HG03175 (cell line): ENCODE results near the gene RPP40.
"Not testable (repeated sequence)": the region's sequence is repeated elsewhere in the genome, so short reads cannot be mapped to it uniquely, and the experiment has no call there.

ENCODE experiments used
- ATAC-seq: cut with Tn5 transposase; IDR thresholded peaks from one replicate; pipeline ENCODE4 v1.9.1; 2021; ENCODE audit warnings: mild to moderate bottlenecking, moderate library complexity; ENCODE audit not compliant: unreplicated experiment

The RPP40 gene

GRCh38 chr6:5003604-5004372 lies at the start of gene RPP40:
TSS of gene RPP40 (minus strand) at chr6:5004037. CDS start at chr6:5004002, 35 bp downstream.
- peak; percentile 92 for ATAC-seq

DNA sequence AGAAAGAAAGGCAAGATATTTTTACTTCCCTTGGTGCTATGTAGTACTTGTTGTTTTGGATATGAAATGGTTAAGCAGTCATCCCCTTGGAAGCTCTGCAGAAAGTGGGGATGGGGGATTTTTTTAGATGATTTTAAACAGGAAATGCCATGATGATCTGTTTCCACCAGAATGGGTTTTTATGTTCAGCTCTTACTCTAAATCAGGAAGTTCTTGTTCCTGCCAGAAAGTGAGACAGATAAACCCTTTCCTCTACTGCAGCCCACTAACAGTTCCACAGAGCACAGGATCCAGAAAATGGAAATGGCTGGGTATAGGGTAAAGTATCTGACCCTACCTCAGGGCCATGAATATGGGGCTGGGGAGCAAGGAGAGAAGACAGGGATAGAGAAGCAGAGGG lies 49.2 kb upstream of the RPP40 start:
- no peak for ATAC-seq

- no peak for ATAC-seq
Observed at GRCh38 chr6:5051394-5051793, 47.6 kb upstream of the RPP40 start.

- ATAC-seq = no peak
Observed at GRCh38 chr6:5050009-5050408, 46.2 kb upstream of the RPP40 start.

GRCh38 chr6:5046430-5046829 lies 42.6 kb upstream of the RPP40 start:
- ATAC-seq = no peak

DNA sequence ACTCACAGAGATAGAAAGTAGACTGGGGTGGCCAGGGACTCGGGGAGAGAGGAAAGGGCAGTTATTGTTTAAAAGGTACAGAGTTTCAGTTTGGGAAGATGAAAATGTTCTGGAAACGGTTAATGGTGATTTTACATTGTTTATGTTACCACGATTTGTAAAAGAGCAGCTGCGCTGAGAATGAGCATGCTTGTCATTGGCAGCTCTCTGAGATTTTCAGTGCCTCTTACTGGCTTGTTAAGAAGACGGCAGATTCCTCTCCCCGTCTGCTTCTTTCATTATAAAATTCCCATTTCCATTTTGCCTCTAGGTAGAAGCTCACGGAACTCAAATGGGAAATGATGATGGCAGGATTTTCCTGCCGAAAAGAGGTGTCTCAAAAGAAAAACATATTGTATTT lies 41.6 kb upstream of the RPP40 start:
- ATAC-seq = no peak

GRCh38 chr6:5044866-5045265 lies 41.0 kb upstream of the RPP40 start:
- ATAC-seq = no peak

GRCh38 chr6:5042436-5042835 lies 38.6 kb upstream of the RPP40 start:
- ATAC-seq = no peak

DNA sequence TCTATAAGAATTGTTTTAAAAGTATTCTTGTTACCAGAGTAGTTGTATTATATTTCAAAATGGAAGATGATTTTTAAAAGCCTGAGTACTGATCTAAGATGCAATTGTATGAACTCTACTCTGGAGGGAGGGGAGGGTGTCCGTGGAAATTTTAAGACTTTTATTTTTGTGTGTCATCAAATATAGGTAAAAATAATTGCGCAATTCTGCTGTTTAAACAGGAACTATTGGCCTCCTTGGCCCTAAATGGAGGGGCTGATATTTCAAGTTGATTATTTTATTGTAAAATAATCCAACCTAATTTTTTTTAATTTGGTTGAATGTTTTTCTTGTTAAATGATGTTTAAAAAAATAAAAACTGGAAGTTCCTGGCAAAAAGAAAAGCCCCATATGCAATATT lies 38.1 kb upstream of the RPP40 start:
- ATAC-seq = no peak

- no peak for ATAC-seq
Observed at GRCh38 chr6:5036269-5036668, 32.4 kb upstream of the RPP40 start.

DNA sequence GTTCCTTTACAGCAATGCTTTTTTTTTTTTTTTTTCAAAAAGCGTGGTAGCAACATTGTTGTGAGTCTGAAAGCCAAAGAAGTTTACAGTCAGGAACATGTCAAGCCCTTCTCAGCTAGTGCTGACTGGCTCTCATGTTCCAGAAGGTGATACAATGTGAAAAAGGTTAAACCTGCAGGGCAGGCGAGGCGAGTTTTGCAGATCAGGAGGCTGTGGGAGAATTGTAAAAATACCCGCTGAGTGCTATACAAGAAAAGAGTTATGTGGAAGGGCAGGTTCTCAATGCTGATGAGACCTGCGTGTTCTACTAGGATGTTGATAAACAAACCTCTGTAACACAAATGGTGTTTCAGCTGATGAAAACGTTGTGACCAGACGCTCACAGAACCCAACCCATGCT lies 30.9 kb upstream of the RPP40 start:
- no peak for ATAC-seq

DNA sequence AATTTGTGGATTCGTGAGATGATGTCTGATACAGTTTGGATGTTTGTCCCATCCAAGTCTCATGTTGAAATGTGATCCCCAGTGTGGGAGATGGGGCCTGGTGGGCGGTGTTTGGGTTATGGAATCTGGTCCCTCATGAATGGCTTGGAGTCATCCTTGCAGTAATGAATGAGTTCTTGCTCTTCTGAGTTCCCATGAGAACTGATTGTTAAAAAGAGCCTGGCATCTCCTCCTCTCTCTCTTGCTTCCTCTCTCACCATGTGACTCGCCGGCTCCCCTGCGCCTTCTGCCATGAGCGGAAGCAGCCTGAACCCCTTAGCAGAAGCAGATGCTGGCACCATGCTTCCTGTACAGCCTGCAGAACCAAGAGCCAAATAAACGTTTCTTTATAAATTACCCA lies 30.5 kb upstream of the RPP40 start:
- ATAC-seq = no peak

DNA sequence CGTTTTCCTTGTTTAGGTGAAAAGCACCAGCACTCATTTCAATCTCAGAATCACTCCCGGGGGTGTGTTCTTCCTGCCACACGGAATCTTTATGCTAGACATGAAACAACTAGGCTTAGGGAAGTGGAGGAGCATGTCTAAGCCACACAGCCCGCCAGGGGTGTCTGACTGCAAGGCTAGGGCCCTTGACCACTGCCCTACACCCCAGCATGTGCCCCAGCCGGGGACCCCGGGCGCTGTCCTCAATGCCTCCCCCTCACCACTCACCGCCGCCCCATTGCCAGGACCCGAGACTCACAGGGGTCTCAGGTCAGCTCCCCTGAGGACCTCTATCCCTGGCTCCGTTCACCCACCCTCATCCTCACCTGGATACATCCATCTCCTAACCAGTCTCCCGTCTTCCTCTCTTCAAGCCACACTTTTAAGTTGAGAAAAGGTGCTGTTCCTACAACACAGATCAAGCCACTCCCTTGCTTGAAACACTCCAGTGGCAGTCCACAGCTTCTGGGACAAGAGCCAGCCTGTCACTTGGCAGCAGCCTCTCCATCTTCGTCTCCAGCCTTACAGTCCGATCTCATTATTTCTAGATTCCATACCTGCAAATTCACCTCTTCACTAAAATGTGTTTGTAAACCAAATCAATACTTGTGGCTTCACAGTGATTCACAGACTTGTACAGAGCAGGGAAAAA lies 29.5 kb upstream of the RPP40 start:
- ATAC-seq = not testable (repeated sequence)

DNA sequence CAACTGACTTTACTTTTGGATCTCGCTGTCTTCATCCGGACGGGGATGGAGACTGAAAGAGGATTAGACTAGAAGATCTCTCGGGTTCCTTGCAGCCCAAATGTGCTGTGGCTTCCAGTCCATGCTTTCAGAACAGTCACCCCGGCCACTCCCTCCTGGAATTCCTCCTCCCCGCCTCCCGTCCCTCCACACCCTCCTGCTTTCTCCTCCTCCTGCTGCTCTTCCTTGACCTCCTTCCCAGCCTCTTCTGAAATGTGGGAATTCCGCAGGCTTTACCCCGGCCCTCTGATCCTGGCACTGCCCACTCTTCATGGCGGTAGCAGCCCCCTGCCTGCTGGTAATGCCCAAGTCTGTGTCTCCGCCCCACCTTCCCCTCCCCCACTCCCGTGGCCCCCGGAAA lies 28.9 kb upstream of the RPP40 start:
- not testable (repeated sequence) for ATAC-seq

GRCh38 chr6:5031150-5031549 lies 27.3 kb upstream of the RPP40 start:
- ATAC-seq = no peak

DNA sequence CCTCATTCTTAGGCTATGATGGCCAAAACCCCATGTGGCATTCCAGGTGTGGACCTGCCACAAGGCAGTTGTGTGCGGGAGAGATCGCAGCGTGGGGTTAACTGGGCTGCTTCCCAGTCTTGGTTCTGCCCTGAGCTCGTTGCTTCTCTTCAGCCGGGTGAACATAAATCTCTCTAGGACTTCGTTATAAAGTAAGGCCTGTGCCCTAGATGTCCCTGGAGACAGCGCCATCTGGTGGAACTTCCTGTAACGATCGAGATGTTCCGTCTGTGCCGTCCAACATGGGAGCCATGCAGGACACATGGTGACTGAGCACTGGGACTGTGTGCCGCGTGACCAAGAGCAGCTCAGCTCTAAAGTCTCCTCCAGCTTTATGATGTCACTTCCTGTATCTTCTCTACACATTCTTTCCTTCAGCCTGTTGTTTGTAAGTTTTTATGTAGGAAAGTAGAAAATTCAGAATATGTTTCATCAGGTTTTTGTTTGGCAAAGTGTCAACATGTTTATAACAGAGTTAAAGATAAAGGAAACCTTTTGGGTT lies 26.8 kb upstream of the RPP40 start:
- peak; percentile 93 for ATAC-seq

DNA sequence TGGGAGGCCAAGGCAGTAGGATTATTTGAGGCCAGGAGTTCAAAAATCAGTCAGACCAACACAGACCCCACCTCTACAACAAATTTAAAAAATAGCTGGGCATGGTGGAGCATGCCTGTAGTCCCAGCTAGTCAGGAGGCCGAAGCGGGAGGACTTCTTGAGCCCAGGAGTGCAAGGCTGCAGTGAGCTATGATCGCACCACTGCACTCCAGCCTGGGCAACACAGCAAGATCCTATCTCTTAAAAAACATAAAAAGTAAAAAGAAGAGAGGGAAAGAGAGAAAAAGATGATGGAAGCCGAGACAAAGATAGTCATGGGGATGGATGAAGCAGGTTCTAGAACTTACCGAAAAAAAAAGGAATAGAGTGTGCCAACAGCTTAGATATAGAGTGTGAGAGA lies 25.8 kb upstream of the RPP40 start:
- no peak for ATAC-seq

- ATAC-seq = no peak
Observed at GRCh38 chr6:5028921-5029320, 25.1 kb upstream of the RPP40 start.

GRCh38 chr6:5028301-5028700 lies 24.5 kb upstream of the RPP40 start:
- no peak for ATAC-seq

- ATAC-seq = no peak
Observed at GRCh38 chr6:5025911-5026819, 22.3 kb upstream of the RPP40 start.

- no peak for ATAC-seq
Observed at GRCh38 chr6:5023923-5024322, 20.1 kb upstream of the RPP40 start.
